HepG2 (cell line): ENCODE measurements around the gene TSPYL6.

Experiments
- E2F5 ChIP-seq: sonication (generic); formaldehyde crosslinking; conservative IDR thresholded peaks from 2 replicates; pipeline ENCODE4 v1.4.0; 2020; ENCODE audit warnings: missing genetic modification reagents
- IKZF5 ChIP-seq: IDR thresholded peaks from 2 replicates; pipeline ENCODE4 v1.6.1; 2018; ENCODE audit warnings: missing genetic modification reagents, mild to moderate bottlenecking, missing compliant biosample characterization
- NFIC ChIP-seq: IDR thresholded peaks from 2 replicates; pipeline ENCODE4 v1.6.1; 2012; ENCODE audit warnings: mild to moderate bottlenecking, low read length, inconsistent platforms
- RAD21 ChIP-seq: fragments of 450-650 bp; formaldehyde crosslinking; IDR thresholded peaks from 2 replicates; pipeline ENCODE4 v1.5.0; 2020; ENCODE audit warnings: mild to moderate bottlenecking

GRCh38 chr2:54233832-54234649, 22.0 kb downstream of the TSPYL6 start:
- TF ChIP-seq RAD21 (CRISPR knock-in tag) (no peak), E2F5 (CRISPR knock-in tag) (no peak), IKZF5 (CRISPR knock-in tag) (peak; percentile 77), NFIC (peak; percentile 99)
